Activated CD4-positive, CD25-positive, alpha-beta regulatory T cell treated with anti-CD3 and anti-CD28 coated beads, Interleukin-2, amount 50 U/mL, for 24 hours (primary cell): ENCODE data around the gene MYO6.

Experiments used
- ATAC-seq, 2 donors: fragments of 150-1000 bp; cut with Tn5 transposase; one replicate each; pipeline ENCODE4 v1.10.0; 2021; ENCODE audit warnings: mild to moderate bottlenecking in 1 of 2, moderate library complexity in 1 of 2

MYO6 gene

DNA sequence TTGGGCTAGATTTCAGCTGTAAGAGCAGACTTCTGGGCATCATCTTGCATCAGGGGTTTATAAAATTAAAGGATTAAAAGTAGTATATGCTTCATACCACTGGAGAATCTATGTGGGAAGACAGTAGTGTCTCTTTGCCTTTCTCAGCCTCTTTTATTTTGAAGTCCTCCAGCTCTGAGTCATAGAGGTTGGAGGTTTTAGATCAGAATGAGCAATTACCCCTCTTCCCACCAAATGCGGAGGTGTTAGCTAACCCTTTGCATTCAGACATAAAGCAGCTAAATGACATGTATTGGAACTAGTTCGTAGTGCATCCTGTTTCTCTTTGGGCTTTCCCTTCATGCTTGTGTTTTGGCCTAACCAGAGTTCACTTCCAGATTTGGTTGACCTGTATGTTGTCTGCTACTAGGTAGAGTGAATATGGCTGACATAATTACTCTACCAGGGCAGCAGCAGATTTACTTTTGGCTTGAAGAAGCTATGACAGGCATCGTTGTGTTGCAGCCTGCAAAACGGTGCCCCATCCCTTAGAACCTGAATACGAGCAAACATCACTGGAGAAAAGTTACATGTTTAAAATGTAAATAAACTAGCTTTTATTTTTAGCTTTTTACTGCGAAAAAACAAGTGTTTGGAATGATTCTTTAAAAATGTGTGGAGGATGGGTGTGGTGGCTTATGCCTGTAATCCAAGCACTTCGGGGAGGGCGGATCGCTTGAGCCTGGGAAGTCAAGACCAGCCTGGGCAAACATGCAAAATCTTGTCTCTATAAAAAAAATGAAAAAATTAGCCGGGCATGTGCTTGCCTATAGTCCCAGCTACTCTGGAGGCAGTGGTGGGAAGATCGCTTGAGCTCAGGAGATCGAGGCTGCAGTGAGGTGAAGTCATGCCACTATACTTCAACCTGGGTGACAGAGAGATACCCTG is 82.2 kb downstream of the MYO6 start:
- ATAC-seq, result peak; percentile 68 to 78

DNA sequence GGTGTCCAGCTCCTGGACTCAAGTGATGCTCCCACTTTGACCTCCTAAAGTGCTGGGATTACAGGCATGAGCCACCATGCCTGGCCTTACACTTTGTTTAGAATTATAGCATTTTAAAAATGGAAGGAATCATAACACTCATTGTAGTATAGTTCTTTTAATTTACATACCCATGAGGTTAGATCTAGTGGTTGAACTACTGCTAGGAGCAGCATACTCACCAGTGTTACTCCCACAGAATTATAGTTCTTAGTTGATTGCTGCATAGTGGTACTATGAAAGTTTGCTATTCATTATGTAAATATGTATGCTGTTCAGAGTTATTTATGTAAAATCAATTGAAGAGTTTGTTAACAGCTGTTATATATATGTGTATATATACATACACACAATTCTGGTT is 85.4 kb downstream of the MYO6 start:
- no peak for ATAC-seq

GRCh38 chr6:75842191-75842590 is 93.2 kb downstream of the MYO6 start:
- ATAC-seq, result no peak

- no peak for ATAC-seq
These were observed 93.7 kb downstream of the MYO6 start for GRCh38 chr6:75842732-75843131.

DNA sequence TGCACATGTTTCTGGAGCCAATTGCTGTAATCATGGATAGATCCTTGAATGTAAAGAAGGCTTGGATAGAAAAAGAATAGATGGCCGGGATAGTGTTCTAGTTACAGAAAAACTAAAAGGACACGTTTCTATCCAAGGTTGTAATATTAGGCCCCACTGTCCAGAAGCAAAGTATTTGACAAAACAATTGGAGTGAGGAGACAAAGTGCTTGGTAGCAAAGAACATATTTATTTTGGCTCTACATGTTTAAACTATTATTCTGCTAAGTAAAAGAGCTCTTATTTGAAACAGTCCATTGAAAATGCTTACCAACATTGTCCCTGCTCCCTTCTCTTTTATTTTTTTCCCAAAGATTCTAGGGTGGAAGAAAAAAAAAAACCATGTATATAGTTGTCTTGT is 94.4 kb downstream of the MYO6 start:
- ATAC-seq, result no peak

DNA sequence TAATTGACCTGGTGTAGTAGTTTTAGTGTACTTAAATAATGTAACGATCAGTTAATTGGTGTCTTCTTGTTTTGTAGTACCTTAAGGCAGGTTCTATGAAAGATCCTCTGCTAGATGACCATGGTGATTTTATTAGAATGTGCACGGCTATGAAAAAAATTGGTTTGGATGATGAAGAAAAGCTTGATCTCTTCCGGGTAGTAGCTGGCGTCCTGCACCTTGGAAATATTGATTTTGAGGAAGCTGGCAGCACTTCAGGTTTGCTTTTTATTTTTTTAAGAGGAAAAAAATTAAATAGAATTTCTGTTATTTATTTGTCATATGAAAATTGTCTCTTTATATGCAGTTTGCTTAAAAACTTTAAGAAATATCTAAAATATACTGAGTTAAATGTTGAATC is 99.2 kb downstream of the MYO6 start:
- ATAC-seq, result no peak

DNA sequence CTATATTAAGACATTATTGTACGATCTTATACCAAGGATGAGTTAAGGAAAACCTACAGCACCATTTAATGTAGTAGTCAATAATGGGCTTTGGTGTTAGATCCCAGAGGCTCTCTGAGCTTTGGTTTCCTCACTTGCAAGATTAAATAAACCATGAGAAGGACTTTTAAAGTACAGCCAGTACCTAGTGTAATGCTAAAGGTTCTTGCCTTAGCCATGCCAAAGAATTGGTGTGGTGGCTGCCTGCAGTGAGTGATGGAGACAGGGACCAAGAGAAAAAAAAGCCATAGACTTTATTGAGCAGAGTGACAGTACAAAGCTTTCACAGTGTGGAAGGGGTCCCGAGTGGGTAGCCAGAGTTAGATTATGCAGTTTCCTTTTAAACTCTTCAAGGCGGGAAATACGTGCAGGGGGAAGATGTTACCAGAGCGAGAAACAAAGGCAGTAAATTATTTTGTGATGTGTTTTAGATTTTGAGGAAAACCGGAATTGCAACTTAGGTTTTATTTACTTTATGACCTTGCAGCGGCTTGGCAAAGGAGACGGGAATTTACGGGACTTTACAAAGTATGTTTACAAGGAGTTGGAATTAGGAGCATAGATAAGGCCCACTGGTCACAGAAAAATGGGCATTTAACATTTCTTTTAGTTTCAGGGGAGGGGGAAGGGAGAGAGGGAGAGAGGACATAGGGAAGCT is 100.4 kb downstream of the MYO6 start:
- ATAC-seq, result no peak

DNA sequence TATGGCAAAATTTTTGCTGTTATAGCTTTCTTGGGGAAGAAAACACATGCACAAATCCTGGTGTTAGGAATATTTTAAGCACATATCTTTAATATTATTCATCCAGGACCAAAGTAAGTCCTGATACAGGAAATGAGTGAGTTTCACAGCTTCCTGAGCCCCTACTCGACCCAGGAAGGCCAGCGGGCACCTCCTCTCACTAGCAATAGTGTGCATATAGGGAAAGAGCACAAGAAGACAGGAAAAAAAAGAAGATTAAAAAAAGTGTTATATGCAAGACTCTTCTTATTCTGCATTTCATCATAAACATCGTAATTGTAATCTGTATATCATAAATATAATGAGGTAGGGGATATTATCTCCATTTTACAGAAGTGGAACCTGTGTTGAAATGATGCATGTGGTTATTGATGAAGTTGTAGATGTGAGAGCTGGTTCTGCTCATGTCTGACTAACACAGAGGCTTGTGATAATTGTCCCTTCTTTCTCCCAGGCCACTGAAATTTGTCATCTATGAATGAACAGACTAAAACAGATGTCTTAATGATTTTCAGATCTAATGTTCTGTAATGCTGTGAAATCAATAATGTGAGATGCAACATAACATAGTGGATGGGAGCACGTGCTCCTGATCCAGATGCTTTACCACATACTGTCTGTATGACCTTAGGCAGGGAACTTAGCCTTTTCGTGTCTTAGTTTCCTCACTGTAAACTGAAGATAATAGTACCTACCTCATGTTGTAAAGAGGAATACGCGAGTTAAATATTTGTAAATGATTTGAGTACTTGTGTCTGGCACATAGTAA is 101.2 kb downstream of the MYO6 start:
- no peak for ATAC-seq

DNA sequence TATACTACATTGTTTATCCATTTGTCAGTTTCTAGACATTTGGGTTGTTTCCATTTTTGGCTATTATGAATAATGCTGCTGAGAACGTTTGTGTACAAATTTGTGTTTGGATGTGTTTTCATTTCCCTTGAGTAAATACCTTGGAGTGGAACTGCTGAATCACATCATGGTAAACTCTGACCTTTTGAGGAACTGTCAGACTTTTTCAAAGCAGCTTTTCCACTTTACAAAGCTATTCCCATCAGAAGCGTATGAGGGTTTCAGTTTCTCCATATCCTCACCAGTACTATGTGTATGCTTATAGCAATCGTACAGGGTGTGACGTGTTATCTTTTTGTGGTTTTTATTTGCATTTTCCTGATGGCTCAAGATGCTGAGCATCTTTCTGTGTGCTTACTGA is 103.7 kb downstream of the MYO6 start:
- no peak for ATAC-seq

GRCh38 chr6:75853806-75854205 is 104.8 kb downstream of the MYO6 start:
- ATAC-seq, result no peak

DNA sequence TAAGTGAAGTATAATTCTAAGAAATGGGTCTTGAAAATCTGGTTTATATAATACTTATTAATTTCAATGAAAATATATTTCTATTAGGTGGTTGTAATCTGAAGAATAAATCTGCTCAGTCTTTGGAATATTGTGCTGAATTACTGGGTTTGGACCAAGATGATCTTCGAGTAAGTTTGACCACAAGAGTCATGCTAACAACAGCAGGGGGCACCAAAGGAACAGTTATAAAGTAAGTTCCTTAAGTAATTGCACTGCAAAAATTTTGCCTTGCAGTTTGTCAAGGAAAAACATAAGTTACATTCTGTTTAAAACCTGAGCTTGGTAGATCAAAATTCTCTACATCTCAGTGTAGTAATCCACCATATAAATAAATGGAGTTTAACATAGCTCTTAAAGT is 106.0 kb downstream of the MYO6 start:
- ATAC-seq, result no peak

DNA sequence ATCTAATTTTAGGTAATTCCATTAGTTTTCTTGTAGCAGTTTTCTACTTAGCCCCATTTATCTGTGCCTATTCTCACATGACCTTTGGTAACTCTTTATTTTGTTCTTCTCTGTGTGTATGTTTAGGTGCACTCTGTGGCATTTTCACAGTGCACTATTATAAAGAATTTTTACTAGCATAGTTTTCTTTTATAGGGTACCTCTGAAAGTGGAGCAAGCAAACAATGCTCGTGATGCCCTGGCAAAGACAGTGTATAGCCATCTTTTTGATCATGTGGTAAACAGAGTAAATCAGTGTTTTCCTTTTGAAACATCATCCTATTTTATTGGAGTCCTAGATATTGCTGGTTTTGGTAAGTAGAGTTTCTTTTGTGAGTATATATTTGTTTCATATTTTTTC is 107.9 kb downstream of the MYO6 start:
- no peak for ATAC-seq

GRCh38 chr6:75863001-75863400 is 114.0 kb downstream of the MYO6 start:
- ATAC-seq, result no peak

- ATAC-seq, result no peak
These were observed 114.7 kb downstream of the MYO6 start for GRCh38 chr6:75863784-75864183.

DNA sequence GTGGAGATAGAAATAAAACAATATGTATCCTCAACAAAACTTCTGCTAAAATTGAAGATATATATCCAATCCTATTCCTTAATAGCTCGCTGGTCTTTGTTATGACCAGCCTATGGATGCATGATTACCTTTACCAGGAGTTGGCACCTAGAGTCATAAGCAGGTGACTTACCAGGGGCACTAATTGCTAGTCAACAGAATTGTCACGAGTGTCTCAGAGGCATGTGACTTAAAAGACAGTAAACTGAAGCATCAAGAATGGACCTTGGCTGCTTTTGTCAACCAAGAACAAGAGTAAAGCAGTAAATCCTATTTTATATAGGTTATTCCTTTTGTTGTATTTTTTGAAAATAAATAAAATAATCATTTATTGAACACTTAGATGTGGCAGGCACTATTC is 115.4 kb downstream of the MYO6 start:
- no peak for ATAC-seq

GRCh38 chr6:75870389-75870788 is 121.3 kb downstream of the MYO6 start:
- ATAC-seq, result no peak

- ATAC-seq, result no peak
These were observed 125.2 kb downstream of the MYO6 start for GRCh38 chr6:75874224-75874623.

DNA sequence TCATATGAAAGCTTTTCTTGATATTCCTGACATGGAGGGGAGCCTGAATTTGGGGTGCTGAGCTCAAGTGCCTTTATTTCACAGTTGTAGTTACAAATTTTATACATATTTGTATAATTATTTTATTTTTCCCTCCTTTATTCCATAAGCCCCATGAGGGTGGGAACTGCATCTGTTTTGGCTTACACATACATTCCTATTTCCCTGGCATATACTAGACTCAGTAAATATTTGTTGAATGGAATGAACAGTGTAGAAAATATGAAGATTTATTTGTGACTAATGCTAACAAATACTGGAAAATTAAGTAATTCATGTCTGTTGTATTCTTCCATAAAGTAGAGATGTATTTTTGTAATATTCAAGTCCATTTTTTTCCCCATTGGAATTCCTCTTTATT is 127.1 kb downstream of the MYO6 start:
- no peak for ATAC-seq

- ATAC-seq, result no peak
These were observed 131.3 kb downstream of the MYO6 start for GRCh38 chr6:75880305-75880704.

GRCh38 chr6:75882734-75883133 is 133.7 kb downstream of the MYO6 start:
- peak in 1 of 2 donors; percentile 25 for ATAC-seq

GRCh38 chr6:75884822-75885221 is 135.8 kb downstream of the MYO6 start:
- ATAC-seq, result no peak

GRCh38 chr6:75892384-75892783 is 143.3 kb downstream of the MYO6 start:
- no peak for ATAC-seq

DNA sequence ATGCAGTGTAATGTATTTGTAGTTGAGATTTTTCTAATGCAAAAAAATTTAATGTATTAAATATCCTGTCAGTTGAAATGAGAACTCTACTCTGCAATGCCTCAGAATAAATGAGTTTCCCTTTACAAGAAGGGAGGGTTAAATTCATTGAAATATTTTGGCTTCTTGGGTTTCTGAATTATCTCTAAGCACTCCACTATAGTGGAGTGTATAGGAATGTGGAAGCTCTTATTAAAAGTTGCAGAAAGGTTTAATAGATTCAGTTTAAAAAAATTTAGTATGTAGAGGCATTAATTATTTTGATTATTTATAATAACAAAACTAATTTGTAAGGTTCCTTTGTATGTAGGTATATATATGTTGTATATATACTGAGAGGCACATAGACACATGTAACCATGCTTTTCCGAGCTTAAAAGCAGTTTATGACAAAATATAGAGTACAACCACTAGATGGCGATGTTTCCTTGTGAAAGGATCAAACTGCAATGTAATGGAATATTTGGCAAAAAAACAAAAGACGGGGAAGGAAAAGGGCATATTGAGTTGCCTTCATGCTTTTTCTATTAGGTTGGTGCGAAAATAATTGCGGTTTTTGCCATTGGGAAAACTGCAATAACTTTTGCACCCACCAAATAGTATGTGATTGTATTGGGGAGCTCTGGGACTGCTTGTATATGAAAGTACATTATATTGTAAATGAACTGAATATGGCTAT is 144.2 kb downstream of the MYO6 start:
- no peak for ATAC-seq
